HG02852 (cell line): ENCODE measurements around the gene ACTN1.

Source experiments
- ATAC-seq: cut with Tn5 transposase; IDR thresholded peaks from one replicate; pipeline ENCODE4 v1.9.1; 2021; ENCODE audit warnings: mild to moderate bottlenecking, moderate library complexity; ENCODE audit not compliant: unreplicated experiment

Gene ACTN1

GRCh38 chr14:68937471-68938270 is 41.4 kb downstream of the ACTN1 start:
- no peak for ATAC-seq

GRCh38 chr14:68936980-68937379 is 42.1 kb downstream of the ACTN1 start:
- ATAC-seq = no peak

GRCh38 chr14:68936476-68936875 is 42.6 kb downstream of the ACTN1 start:
- no peak for ATAC-seq

- no peak for ATAC-seq
Measured at GRCh38 chr14:68935761-68936214, 43.3 kb downstream of the ACTN1 start.

GRCh38 chr14:68934066-68934465 is 45.0 kb downstream of the ACTN1 start:
- ATAC-seq = no peak

- no peak for ATAC-seq
Measured at GRCh38 chr14:68932686-68933085, 46.4 kb downstream of the ACTN1 start.

GRCh38 chr14:68932231-68932630 is 46.9 kb downstream of the ACTN1 start:
- ATAC-seq = no peak

GRCh38 chr14:68931474-68932051 is 47.5 kb downstream of the ACTN1 start:
- no peak for ATAC-seq

GRCh38 chr14:68931063-68931462 is 48.0 kb downstream of the ACTN1 start:
- ATAC-seq = no peak

- no peak for ATAC-seq
Measured at GRCh38 chr14:68929623-68930307, 49.3 kb downstream of the ACTN1 start.

- no peak for ATAC-seq
Measured at GRCh38 chr14:68928770-68929550, 50.1 kb downstream of the ACTN1 start.

GRCh38 chr14:68927956-68928675 is 51.0 kb downstream of the ACTN1 start:
- ATAC-seq = no peak

GRCh38 chr14:68927089-68927488 is 52.0 kb downstream of the ACTN1 start:
- ATAC-seq = no peak

- ATAC-seq = no peak
Measured at GRCh38 chr14:68926236-68926635, 52.9 kb downstream of the ACTN1 start.

- ATAC-seq = no peak
Measured at GRCh38 chr14:68925373-68925772, 53.7 kb downstream of the ACTN1 start.

- no peak for ATAC-seq
Measured at GRCh38 chr14:68924186-68925158, 54.6 kb downstream of the ACTN1 start.

- ATAC-seq = no peak
Measured at GRCh38 chr14:68922886-68923285, 56.2 kb downstream of the ACTN1 start.

- no peak for ATAC-seq
Measured at GRCh38 chr14:68922201-68922621, 56.9 kb downstream of the ACTN1 start.

- ATAC-seq = no peak
Measured at GRCh38 chr14:68921666-68922065, 57.4 kb downstream of the ACTN1 start.
